ENCODE results near the gene MORC1.

DNA sequence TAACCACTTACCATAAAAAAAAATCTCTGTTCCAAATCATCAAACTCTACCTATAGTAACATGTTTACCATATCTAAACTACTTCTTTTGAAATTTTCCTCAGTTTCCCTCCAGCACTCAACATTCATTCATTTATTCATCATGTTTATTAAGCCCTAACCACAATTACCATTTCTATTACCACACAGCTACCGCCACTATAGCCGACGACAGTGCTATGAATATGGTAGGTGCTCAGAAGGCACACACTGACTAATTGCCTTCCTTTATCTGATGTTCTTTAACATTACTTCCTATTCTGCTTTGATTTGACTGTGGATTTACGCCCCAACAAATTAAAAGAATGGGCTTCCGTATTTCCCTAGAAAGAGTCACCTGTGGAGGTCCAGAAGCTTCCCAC, 208.1 kb downstream of the MORC1 start:
- TF ChIP-seq, protein P1, sequence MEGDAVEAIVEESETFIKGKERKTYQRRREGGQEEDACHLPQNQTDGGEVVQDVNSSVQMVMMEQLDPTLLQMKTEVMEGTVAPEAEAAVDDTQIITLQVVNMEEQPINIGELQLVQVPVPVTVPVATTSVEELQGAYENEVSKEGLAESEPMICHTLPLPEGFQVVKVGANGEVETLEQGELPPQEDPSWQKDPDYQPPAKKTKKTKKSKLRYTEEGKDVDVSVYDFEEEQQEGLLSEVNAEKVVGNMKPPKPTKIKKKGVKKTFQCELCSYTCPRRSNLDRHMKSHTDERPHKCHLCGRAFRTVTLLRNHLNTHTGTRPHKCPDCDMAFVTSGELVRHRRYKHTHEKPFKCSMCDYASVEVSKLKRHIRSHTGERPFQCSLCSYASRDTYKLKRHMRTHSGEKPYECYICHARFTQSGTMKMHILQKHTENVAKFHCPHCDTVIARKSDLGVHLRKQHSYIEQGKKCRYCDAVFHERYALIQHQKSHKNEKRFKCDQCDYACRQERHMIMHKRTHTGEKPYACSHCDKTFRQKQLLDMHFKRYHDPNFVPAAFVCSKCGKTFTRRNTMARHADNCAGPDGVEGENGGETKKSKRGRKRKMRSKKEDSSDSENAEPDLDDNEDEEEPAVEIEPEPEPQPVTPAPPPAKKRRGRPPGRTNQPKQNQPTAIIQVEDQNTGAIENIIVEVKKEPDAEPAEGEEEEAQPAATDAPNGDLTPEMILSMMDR (IDR thresholded peaks at IDR 0.05), result no peak
- no peak for TF ChIP-seq POLR2A (IDR thresholded peaks at IDR 0.05)
